ENCODE results near the gene IFNA17. TPM values are rescaled to one million over a fixed set of nuclear protein-coding genes. Genes with fewer than 3 reads are reported as not detected.
A peak's percentile ranks its signal among the peaks of the same experiment; 100 is the strongest.
"Not testable (repeated sequence)": the region's sequence is repeated elsewhere in the genome, so short reads cannot be mapped to it uniquely, and the experiment has no call there.

The IFNA17 gene
- polyA plus RNA-seq (ENCODE audit: insufficient read length in 3 of 3) = not detected
- long read RNA-seq, donor 1 = 0 reads
- long read RNA-seq, donor 2 = 0 reads
- long read RNA-seq, donor 3 = 0 reads
- long read RNA-seq, donor 4 = 0 reads
- long read RNA-seq, donor 5 = 0 reads
- long read RNA-seq, donor 6 = 0 reads
- long read RNA-seq, donor 7 = 0 reads
- long read RNA-seq, donor 8 = 0 reads
- long read RNA-seq, donor 9 = 0 reads
- long read RNA-seq, donor 10 = 0 reads
- long read RNA-seq, donor 11 = 0 reads
- long read RNA-seq, donor 12 = 0 reads
- long read RNA-seq, donor 13 = 0 reads
- long read RNA-seq, donor 14 = 0 reads
- long read RNA-seq, donor 15 = 0 reads
- long read RNA-seq, donor 16 = 0 reads

DNA sequence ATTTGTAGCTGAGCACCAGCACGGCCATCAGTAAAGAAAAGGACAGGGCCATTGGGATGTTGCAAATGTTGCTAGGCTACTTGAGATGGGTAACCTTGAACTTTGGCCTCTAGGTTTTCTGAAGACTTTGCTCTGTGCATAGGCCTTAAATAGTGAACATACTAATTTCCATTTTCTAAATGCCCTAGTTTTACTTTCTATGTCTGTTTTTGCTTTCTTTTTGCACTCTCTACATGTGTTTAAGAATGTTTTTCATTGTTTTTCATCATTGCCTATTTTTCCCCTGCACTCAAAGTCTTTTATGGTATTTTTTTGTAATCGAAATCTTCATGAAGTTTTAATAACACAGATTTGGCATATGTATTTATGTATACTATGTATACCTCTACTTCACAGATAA is at the start of gene IFNA17:
Gene IFNA17, minus strand, starts transcription at position 101 of the 400 bp plus-strand sequence. Its CDS starts 49 bp downstream, at position 52.
- no peak for DNase-seq (ENCODE audit: extremely low read depth in 1 of 11, low read depth in 9 of 11, low spot score in 4 of 11)

DNA sequence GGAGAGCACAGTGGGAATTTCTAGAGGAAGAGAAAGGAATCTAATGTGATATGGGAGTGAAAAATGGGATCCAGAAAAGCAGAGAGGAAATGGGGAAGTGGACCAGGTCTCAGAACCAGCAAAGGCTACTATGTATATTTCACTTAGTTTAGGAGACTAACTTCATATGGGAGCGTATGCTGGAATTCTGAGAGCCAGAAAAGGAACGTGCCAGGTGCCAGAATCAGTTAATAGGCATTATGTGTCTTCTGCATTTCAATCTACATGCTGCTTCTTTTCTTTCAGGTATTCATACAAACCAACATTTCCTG is 40.3 kb upstream of the IFNA17 start:
- no peak for DNase-seq (ENCODE audit: extremely low read depth in 1 of 11, low read depth in 9 of 11, low spot score in 4 of 11)

DNA sequence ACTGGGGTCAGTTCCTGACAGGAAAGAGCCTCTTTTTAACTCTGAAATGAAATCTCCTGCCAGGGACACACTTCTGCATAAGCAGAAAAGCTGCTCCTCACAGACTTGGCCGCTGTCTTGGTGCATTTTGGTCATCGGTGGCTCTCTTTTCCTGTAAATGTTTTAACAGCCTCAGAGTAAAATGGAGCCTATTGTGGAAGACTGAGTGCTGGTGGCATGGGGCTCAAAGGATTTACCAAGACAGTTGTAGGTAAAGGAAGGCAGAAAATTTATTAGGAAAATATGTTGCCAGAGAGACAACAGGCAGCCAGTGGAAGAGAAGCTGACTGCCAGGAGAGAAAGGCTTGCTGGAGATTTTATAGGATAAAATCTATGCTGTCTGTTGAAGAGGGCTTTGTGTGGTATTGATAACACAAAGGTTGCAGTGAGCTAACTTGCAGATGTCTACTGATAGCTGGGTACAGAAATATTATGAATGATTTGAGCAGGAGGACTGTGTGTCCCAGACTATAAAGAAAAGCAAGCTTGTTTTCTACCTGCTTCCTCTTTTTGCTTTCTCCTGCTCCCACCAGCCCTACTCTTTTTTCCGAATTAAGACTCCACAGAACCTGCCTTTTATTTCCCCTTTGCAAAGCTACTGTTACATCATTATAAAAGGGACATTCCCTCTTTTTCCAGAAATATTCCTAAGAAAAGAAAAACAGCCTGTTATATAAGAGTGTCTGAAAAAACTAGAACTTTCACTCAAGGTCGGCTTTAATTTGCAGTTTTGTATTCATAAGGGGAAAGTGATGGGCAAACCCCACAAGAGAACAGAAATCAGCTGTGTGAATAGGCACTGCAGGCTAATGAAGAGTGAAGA is 39.7 kb upstream of the IFNA17 start:
- DNase-seq (ENCODE audit: extremely low read depth in 1 of 11, low read depth in 9 of 11, low spot score in 4 of 11) = no peak

DNA sequence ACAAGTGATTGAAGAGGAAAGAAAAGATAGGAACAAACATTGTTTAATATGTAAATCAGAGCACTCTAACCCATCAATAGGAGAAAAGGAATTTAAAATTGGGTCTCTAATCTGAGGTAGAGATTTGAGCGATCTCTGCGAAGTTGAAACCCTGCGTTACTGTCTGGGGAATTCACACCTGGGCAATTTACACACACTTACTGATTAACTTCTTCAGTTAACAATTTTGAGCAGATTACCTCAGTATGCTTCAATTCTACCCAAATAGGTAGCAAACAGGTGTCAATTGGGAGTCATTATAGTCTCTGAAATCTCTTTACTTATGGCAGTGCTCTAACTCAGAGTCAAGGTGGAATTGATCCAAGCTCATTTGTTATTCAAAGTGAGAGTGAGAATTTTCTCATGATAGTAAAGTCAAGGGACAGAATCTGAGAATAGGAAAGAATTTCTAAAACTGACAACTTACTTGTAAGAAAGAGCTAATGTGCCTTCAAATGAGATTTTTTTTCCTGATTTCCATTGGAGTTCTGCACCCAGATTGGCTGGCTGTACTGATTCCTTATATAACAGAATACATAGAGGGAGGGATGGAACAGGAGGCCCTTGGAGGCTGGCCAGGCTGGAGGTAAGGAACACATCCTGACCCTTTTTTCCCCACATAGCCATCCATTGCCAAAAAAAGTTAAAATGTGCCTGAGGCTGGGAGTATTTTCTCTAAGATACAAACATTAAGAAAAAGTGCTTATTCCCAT is 38.9 kb upstream of the IFNA17 start:
- DNase-seq (ENCODE audit: extremely low read depth in 1 of 11, low read depth in 9 of 11, low spot score in 4 of 11) = no peak

DNA sequence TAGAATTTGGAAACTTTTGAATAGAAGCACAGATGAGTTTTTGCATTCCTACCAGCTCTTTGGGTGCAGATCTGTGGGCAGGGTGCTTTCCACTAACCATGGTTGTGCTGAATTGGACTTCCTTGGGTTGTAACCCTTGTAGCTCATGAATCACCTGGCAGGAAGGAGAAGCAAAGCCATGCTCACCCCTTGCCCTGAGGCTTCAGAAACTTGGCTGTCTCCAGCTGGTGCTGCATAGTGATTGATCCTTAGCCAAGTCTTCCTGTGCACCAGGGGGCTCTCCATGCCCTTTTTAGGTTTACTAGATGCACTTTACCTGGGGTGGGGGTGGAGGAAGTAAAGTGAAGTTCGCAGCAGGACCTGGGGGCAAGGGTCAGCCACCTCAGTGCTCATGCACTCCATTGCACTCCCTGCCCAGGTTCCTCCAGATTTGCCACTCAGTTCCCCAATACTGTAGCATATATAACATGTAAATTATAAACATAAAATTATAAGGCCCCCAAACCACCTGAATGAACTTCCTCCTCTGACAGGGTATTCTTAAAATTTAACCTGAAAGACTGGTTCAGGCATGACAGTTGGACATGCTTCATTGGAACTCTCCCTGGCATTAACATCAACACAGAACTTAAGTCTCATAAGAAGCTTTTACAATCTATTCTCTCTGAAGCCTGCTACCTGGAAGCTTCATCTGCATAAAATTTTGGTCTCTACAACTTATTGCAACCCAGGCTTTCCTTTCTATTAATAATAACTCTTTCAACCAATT is 37.6 kb upstream of the IFNA17 start:
- no peak for DNase-seq (ENCODE audit: extremely low read depth in 1 of 11, low read depth in 9 of 11, low spot score in 4 of 11)

DNA sequence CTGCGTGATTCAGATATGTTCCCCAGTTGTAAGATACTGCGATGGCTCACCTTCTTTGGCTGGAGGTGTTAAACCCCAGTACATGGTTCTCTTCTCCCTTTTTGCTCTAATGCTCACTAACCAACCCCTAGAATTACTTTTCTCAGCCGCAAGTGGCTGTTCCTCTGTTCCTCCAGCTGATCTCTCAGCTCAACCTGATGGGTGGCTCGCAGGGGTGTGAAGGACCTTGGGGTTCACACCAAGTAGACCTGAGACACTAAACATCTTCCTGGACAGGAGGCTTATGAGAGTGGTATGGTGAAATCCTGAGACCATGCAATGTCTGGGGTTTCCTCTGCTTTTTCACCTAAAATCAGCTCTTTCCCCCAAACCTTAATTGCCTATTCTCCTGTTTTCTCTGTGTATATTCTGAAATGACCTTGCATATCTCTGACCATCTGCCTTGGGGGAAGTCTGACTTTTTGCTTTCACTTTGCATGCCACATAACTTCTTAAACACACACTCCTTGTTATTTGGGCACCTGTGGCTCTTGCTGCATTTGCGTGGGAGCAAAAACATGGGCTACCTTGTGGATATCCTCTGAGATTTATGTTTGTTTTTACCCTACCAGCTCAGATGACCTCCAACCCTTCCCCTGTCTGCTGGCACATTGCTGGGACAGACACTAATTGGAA is 27.7 kb upstream of the IFNA17 start:
- peak in 1 of 11 donors; percentile 2 for DNase-seq (ENCODE audit: extremely low read depth in 1 of 11, low read depth in 9 of 11, low spot score in 4 of 11)

DNA sequence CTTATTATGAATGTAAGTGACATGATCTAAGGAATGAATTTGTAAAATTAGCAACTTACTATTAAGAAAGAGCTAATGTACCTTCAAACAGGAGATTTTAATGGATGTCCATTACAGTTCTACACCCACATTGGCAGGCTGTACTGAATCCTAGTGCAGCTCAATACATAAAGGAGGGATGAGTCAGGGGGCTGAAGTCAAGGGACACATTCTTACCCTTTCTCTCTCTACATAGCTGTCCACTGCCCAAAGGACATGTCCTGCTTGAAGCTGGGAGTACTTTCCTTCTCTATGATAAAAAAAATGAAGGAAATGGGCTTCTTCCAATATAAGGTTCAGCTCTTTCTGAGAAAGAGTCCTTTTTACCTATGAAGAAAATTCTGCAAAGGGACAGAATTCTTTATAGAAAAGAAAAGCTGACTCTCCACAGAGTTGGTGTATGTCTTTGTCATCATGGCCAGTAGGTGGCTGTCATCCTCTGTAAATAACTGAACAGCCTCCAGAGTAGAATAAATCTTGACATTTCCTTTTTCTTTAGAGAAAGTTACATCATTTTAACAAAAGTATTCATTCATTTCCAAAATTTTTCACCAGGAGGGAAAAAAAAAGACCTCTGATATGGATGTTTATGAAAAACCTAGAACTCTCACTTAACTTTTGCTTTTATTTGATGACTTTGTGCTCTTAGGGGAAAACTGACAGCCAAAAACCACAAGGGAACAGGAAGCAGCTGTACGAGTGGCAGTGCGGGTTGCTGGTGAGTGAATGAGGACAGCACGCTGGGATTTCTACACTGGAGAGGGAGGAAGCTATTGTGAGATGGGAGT is 24.9 kb upstream of the IFNA17 start:
- DNase-seq (ENCODE audit: extremely low read depth in 1 of 11, low read depth in 9 of 11, low spot score in 4 of 11) = peak in 5 of 11 donors; percentile 4 to 14 (median 11)

DNA sequence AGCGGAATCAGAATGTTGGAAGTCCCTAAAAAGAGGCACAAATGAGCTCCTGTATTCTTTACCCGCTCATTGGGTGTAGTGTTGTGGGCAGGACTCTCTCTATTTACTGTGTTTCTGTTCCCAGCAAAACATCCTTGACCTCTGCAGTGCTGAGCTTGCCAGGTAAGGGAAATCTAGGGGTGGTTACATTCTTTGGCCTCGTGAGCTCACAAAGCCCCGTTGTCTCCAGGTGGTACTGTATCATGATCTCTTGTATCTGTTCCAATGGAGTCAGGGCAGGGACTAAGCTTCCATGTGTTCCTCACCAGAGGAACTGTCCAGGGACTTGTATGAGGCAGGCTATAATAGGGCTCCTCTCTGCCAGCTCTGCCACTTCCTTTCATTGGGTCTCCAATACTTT is 23.6 kb upstream of the IFNA17 start:
- DNase-seq (ENCODE audit: extremely low read depth in 1 of 11, low read depth in 9 of 11, low spot score in 4 of 11) = no peak

DNA sequence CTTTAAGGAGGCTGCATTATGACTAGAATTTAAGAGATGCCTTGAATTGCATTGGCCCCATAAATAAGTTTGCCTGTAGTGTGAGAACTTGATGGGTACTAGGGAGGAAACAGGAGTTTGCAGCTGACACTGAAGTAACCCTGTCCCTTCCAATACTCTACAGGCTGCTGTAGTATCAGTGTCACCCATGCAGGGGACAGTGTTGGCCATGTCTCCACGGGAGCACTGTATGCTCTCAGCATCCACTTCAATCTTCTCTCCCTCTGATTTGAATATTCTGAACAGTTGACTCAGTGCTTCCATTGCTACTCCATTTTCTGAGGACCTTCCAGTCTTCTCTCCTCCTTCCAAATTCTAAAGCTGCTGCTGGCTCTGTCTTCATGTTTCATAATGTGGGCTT is 23.2 kb upstream of the IFNA17 start:
- no peak for DNase-seq (ENCODE audit: extremely low read depth in 1 of 11, low read depth in 9 of 11, low spot score in 4 of 11)

DNA sequence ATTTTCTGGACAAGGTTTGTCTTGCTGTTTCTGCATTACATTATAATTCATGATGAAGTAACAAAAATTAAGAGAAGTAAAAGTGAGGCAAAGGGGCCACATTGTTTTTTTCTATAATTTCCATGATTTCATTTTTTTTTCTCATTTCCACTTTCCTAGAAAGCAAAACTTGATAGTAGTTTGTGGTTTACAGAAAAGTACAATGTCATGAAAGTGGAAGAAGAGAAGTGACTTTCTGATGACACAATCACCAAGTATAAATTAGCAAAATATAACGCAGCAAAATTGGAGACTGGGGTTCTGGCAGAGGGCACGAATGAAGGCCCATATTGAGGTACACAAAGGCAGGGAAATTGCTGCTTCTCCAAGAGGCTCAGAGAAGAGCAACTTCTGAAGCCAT is 16.8 kb upstream of the IFNA17 start:
- no peak for DNase-seq (ENCODE audit: extremely low read depth in 1 of 11, low read depth in 9 of 11, low spot score in 4 of 11)

DNA sequence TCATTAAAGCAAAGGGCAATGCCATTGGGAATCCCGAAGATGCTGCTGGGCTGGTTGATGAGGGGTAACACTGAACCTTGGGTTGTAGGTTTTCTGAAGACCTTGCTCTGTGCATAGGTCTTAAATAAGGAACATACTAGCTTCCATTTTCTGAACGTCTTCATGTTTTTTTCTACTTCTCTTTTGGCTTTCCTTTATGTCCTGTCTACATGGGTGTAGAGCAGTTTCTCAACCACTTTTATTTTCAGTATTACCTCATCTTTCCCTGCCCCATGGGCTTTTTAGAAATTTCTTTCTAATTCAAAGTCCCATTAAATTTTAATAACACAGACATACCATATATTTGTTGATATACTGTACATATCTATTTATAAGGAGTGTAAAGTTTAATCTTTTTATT is 11.9 kb upstream of the IFNA17 start, which contains the start of gene IFNA14:
Gene IFNA14, minus strand, starts transcription at position 95 of the 400 bp plus-strand sequence. Its CDS starts 70 bp downstream, at position 25.
- DNase-seq (ENCODE audit: extremely low read depth in 1 of 11, low read depth in 9 of 11, low spot score in 4 of 11) = no peak

DNA sequence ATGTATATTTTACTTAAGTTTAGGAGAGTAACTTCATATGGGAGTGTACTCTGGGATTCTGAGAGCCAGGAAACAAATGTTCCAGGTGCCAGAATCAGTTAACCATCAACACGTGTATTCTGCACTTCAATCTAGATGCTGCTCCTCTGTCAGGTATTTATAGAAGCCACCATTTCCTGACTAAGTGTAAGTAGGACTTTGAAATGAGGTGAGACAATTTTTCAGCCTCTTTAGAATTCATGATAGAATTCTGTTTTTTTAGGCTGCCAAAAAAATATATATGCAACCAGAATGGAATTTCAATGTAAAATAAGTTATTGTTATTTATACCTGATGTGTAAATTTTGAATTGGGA is 8.3 kb upstream of the IFNA17 start:
- not testable (repeated sequence) for DNase-seq (ENCODE audit: extremely low read depth in 1 of 11, low read depth in 9 of 11, low spot score in 4 of 11)

DNA sequence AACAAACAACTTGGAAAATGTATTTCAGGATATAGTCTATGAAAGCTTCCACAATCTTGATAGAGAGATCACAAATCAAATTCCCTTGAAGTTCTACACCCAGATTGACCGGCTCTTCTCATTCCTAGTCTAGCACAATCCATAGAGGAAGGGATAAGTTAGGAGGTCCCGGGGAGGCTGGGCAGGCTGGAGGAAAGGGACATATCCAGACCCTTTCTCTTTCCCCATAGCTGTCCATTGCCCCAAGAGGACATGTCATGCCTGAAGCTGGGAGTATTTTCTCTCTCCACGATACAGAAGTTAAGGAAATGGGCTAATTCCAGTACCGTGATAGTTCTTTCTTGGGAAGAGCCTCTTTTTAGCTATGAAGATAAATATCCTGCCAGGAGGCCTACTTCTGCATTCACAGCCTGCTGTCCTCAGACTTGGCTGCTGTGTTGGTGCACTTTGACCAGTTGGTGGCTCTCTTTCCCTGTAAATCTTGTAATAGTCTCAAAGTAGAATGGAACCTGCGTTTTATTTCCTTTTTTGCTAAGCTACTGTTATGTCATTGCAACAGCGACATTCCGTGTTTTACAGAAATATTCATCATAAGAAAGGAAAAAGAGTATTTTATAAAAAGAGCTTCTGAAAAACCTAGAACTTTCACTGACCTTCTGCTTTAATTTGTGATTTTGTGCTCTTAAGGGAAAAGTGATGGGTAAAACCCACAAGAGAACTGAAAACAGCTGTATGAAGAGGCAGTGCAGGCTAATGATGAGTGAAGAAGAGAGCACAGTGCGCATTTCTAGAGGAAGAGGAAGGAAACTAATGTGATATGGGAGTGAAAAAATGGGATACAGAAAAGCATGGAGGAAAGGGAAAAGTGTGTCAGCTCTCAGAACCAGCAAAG is 7.7 kb upstream of the IFNA17 start:
- peak in 5 of 11 donors; percentile 3 to 14 (median 7) for DNase-seq (ENCODE audit: extremely low read depth in 1 of 11, low read depth in 9 of 11, low spot score in 4 of 11)

DNA sequence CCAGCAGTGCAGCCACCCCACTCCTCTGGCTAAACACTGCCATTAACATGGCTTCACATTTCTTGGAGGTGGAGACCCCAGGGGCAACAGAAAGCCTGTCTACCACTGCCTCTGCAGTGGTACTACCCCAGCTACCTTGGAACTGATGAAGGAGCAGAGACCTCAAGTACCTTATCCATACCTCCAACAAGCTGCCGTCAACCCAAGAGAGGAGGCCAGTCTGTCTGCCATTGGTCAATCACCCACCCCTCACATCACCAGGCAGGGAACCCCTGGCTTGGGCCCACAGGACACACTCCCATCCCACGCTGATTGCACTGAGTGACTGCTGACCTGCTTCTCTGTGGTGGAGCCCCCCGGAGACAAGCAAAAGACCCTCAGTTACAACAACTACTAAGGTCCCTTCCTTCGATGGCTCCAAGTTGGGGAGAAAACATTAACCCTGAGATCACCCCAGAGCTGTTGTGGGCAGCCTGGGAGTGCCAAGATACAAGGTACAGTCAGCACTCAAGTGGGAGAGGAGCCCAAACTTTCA is 6.2 kb upstream of the IFNA17 start:
- DNase-seq (ENCODE audit: extremely low read depth in 1 of 11, low read depth in 9 of 11, low spot score in 4 of 11) = no peak

DNA sequence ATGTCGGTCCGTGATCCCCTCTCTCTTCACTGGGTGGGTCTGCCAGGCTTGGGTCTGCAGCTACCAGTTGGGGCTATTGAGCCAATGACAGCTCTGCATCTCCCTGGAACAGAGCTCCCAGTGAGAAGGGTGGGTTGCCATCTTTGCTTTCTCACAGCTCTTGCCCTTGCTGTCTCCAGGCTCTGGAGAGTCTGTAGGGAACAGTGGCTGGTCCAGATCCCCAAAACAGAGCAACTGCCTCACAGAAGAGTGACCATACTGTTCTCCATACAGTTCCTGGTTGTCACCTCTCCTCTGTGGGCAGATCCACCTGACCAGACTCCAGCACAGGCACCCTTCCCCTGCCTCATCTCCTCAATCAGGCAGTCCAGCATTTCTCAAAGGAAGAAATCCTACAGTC is 5.2 kb upstream of the IFNA17 start:
- no peak for DNase-seq (ENCODE audit: extremely low read depth in 1 of 11, low read depth in 9 of 11, low spot score in 4 of 11)

DNA sequence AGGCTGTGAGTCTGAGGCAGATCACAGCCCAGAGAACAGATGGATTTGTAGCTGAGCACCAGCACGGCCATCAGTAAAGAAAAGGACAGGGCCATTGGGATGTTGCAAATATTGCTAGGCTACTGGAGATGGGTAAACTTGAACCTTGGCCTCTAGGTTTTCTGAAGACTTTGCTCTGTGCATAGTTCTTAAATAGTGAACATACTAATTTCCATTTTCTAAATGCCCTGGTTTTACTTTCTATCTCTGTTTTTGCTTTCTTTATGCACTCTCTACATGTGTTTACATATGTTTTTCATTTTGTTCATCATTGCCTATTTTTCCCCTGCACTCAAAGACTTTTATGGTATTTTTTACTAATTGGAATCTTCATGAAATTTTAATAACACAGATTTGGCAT is 10.8 kb downstream of the IFNA17 start, which contains the start of gene IFNA16:
Gene IFNA16, minus strand, starts transcription at position 101 of the 400 bp plus-strand sequence. Its CDS starts 6 bp downstream, at position 95.
- not testable (repeated sequence) for DNase-seq (ENCODE audit: extremely low read depth in 1 of 11, low read depth in 9 of 11, low spot score in 4 of 11)
